ENCODE results near the gene SLC9A5.

DNA sequence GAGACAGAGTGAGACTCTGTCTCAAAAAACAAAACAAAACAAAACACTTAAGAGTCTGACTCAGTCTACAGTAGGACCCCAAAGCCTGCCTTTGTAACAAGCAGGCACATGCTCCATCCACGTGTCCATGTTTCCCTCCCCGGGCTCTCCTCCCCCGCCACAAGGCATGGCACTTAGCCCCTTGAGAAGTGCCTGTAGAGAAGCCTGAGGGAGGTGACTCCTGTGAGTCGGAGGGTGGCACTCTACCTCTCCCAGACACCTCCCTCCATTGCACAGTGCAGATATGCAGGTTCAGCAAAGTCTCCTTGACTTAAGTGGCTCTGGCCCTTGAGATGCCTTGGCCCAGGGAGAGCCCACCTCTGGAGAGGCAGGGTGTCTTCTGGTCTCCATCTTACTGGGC, 8.3 kb upstream of the SLC9A5 start:
- TF ChIP-seq, protein P1, sequence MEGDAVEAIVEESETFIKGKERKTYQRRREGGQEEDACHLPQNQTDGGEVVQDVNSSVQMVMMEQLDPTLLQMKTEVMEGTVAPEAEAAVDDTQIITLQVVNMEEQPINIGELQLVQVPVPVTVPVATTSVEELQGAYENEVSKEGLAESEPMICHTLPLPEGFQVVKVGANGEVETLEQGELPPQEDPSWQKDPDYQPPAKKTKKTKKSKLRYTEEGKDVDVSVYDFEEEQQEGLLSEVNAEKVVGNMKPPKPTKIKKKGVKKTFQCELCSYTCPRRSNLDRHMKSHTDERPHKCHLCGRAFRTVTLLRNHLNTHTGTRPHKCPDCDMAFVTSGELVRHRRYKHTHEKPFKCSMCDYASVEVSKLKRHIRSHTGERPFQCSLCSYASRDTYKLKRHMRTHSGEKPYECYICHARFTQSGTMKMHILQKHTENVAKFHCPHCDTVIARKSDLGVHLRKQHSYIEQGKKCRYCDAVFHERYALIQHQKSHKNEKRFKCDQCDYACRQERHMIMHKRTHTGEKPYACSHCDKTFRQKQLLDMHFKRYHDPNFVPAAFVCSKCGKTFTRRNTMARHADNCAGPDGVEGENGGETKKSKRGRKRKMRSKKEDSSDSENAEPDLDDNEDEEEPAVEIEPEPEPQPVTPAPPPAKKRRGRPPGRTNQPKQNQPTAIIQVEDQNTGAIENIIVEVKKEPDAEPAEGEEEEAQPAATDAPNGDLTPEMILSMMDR (conservative IDR thresholded peaks at IDR 0.05; ENCODE audit: low read depth, low read length) = no peak
- TF ChIP-seq EZH2 (IDR thresholded peaks at IDR 0.05; ENCODE audit: low read length, unreplicated experiment) (no peak), EZH2phosphoT487 (IDR thresholded peaks at IDR 0.05; ENCODE audit: borderline replicate concordance, low read length) (no peak)

Measured in PC-3 (cell line).